CD1c-positive myeloid dendritic cell (primary cell): ENCODE results near the gene BABAM2.

Experiments
- DNase-seq: peaks from one replicate; pipeline ENCODE4 v3.0.0-alpha.2; 2016; ENCODE audit errors: extremely low spot score

Gene BABAM2

GRCh38 chr2:28119631-28120030, 229.1 kb downstream of the BABAM2 start:
- DNase-seq: no peak

- no peak for DNase-seq
Observed at GRCh38 chr2:28128281-28128950, 237.9 kb downstream of the BABAM2 start.

GRCh38 chr2:28129955-28130695, 239.6 kb downstream of the BABAM2 start:
- no peak for DNase-seq

DNA sequence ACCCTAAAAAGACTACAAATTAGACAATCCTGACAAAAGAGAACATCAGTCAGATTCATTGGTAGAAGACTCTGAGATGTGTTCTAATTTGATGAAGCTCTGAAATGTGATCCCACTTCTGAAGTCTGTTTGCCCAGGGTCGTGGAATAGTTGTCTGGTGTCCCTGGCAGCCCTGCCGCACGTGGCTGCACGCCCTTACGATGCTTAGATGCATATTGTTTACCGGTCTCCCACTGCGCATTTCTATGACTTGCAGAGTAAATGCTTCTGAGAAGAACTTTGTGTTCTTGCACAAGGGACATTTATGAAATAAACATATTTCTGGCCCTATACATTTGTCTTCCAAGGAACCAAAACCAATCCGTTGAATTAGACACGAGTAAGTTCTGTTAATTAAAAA, 243.2 kb downstream of the BABAM2 start:
- no peak for DNase-seq

DNA sequence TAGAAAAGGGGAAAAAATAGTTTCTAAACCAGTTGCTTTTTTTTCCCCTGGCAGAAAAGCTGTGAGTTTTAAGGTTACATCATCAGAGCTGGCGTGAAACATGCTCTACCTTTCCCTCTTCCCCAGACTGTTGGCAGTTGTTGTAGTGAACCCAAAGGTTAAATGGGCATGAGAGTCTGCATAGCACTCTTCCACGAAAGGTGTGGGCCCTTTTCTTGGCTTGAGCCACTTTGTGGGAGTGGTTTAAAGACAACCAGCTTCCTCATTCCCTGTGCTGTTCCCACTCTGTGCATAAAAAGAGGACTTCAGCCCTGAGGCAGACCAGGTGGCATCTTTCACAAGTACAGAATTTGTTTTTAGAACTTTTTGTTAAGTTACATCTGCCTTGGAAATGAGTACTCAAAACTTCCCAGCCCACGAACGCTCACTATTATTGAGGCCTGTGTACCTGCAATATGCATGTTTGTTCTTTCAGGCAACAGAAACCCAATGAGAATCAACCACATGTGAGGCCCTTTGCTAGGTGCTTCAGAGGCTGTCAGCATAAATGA, 243.8 kb downstream of the BABAM2 start:
- peak; percentile 39 for DNase-seq

DNA sequence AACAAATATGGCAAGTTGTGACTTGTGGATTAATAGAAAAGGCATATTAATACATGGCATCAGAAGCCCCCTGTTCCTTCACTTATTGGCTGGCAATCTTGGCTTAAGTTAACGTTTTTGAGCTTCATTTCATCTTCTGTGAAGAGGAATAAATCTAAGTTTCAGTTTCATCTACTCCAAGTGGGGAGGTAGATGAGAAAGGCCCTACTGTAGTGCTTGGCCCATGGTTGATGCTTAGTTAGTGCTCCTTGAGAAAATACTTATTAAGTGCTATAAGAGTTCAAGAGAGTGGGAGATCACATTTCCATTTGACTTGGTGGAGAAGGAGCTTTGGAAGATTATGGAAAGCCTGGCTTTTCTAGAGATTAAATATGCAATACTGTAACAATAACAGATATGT, 244.3 kb downstream of the BABAM2 start:
- DNase-seq: no peak

- DNase-seq: no peak
Observed at GRCh38 chr2:28135324-28135723, 244.8 kb downstream of the BABAM2 start.

- no peak for DNase-seq
Observed at GRCh38 chr2:28135799-28136198, 245.3 kb downstream of the BABAM2 start.

GRCh38 chr2:28136556-28136955, 246.0 kb downstream of the BABAM2 start:
- no peak for DNase-seq

GRCh38 chr2:28137221-28137620, 246.7 kb downstream of the BABAM2 start:
- no peak for DNase-seq

- DNase-seq: no peak
Observed at GRCh38 chr2:28142386-28142785, 251.9 kb downstream of the BABAM2 start.

GRCh38 chr2:28148000-28148399, 257.5 kb downstream of the BABAM2 start:
- DNase-seq: no peak

- no peak for DNase-seq
Observed at GRCh38 chr2:28148566-28148965, 258.0 kb downstream of the BABAM2 start.

GRCh38 chr2:28150236-28150915, 259.8 kb downstream of the BABAM2 start:
- DNase-seq: no peak

DNA sequence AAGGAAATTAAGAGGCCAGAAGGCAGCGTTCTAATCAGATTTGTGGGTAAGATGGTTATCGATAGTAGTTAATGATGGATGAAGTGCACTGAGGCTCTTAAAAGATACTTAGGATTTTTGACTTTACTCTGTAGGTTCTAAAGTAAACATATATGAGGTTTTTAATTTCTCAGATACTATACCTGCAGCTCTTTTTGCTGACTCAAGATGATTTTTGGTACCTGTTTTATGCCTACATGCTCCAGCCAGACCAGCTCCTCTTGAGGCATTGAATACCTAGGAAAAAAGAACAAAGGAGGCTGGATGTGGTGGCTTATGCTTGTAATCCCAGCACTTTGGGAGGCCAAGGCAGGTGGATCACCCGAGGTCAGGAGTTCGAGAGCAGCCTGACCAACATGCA, 260.5 kb downstream of the BABAM2 start:
- DNase-seq: no peak

- no peak for DNase-seq
Observed at GRCh38 chr2:28152585-28153280, 262.2 kb downstream of the BABAM2 start.

DNA sequence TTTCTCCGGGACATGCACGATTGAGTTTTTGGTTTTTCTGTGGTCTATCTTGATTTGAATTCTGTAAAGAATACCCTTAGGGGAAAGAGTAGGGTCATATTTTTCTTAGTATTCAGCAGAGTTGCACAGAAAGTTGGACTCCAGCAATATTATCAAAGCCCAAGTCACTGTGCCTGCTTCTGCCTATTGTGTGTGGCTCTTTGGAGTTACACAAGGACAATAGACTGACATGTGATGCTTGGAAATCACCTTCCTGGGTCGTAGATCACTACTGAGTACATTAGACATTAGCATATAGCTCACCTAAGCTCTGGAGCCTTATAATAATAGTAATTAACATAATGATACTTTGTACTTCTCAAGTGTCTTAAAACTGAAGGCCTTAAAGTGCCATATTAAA, 263.3 kb downstream of the BABAM2 start:
- DNase-seq: no peak

DNA sequence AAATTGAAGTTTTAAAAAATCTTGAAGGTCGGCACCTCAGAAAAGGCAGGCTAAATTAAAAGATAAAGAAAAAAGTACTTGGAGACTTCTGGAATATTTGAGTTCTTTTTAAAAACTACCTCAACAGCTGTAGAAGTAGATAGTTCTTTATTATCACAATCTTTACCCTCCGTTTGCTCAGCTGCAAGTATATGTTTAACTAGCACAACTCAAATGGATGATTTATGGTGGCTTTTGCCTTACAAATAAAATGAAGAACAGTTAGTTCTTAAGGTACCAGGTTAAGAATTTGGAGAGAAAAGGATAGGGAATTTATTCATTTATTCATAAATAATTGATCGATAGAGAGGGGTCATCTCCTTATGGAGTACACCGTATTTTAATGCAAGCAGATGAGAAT, 264.6 kb downstream of the BABAM2 start:
- DNase-seq: no peak

GRCh38 chr2:28155627-28156026, 265.1 kb downstream of the BABAM2 start:
- DNase-seq: peak; percentile 21

- DNase-seq: no peak
Observed at GRCh38 chr2:28158791-28159190, 268.3 kb downstream of the BABAM2 start.

GRCh38 chr2:28160986-28161425, 270.5 kb downstream of the BABAM2 start:
- no peak for DNase-seq

GRCh38 chr2:28161466-28161865, 270.9 kb downstream of the BABAM2 start:
- DNase-seq: no peak
